Measurements from ENCODE around the gene CPO.

Gene CPO

GRCh38 chr2:206935991-206936842, 3.1 kb upstream of the CPO start:
- H3K9me2 ChIP-seq (replicated peaks; ENCODE audit: control insufficient read depth, low read length) = no peaks in the 10 kb centered on the region
- H4K20me1 ChIP-seq (ENCODE audit: control insufficient read depth, insufficient read depth, low read depth, low read length) = no peaks in the 10 kb centered on the region
- TF ChIP-seq, protein P1, sequence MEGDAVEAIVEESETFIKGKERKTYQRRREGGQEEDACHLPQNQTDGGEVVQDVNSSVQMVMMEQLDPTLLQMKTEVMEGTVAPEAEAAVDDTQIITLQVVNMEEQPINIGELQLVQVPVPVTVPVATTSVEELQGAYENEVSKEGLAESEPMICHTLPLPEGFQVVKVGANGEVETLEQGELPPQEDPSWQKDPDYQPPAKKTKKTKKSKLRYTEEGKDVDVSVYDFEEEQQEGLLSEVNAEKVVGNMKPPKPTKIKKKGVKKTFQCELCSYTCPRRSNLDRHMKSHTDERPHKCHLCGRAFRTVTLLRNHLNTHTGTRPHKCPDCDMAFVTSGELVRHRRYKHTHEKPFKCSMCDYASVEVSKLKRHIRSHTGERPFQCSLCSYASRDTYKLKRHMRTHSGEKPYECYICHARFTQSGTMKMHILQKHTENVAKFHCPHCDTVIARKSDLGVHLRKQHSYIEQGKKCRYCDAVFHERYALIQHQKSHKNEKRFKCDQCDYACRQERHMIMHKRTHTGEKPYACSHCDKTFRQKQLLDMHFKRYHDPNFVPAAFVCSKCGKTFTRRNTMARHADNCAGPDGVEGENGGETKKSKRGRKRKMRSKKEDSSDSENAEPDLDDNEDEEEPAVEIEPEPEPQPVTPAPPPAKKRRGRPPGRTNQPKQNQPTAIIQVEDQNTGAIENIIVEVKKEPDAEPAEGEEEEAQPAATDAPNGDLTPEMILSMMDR (IDR thresholded peaks at IDR 0.05; ENCODE audit: low read depth, low read length, poor library complexity, severe bottlenecking) = no peak
- no peak for TF ChIP-seq EZH2phosphoT487 (IDR thresholded peaks at IDR 0.05; ENCODE audit: borderline replicate concordance, low read length)
- H3K27ac ChIP-seq (ENCODE audit: low read depth, low read length) = no peak overlapping the region
- H3K4me1 ChIP-seq (ENCODE audit: control insufficient read depth, low read length) = no peaks in the 10 kb centered on the region
- H3K9me3 ChIP-seq (ENCODE audit: control insufficient read depth, insufficient read depth, low read length) = no peaks in the 10 kb centered on the region
- H3F3A ChIP-seq (ENCODE audit: control insufficient read depth, insufficient read depth) = no peaks in the 10 kb centered on the region
- no peak overlapping the region for H3K4me2 ChIP-seq (ENCODE audit: low read length)
- H3K4me3 ChIP-seq (ENCODE audit: low read length) = no peak overlapping the region
- no peaks in the 10 kb centered on the region for H3K79me2 ChIP-seq (ENCODE audit: control insufficient read depth, low read length)
- H3K27me3 ChIP-seq (ENCODE audit: control insufficient read depth, low read length) = no peaks in the 10 kb centered on the region
- no peaks in the 10 kb centered on the region for H3K36me3 ChIP-seq (ENCODE audit: control insufficient read depth, low read length)

DNA sequence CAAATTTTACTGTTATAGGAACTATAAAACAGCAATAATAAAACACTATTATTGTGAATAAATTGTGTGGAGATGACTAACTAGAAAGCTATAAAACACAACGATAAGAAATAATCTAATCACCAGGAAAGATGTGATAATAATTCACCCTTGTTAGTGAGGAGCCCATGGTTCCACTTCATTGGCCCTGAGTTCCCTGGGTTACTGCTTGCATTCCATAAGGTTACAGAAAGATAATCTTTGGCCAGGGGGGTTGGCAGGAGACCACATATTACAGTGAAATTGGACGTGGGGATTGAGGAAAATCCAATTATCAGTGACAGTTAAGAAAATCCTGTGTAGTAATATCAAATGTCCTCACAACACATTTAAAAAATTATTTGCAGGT, 2.5 kb upstream of the CPO start:
- no peaks in the 10 kb centered on the region for H3K4me1 ChIP-seq (ENCODE audit: control insufficient read depth, low read length)
- H3F3A ChIP-seq (ENCODE audit: control insufficient read depth, insufficient read depth) = no peaks in the 10 kb centered on the region
- no peaks in the 10 kb centered on the region for H3K79me2 ChIP-seq (ENCODE audit: control insufficient read depth, low read length)
- no peak overlapping the region for H3K4me2 ChIP-seq (ENCODE audit: low read length)
- no peaks in the 10 kb centered on the region for H3K9me2 ChIP-seq (replicated peaks; ENCODE audit: control insufficient read depth, low read length)
- H3K9me3 ChIP-seq (ENCODE audit: control insufficient read depth, insufficient read depth, low read length) = no peaks in the 10 kb centered on the region
- H3K27ac ChIP-seq (ENCODE audit: low read depth, low read length) = no peak overlapping the region
- H3K27me3 ChIP-seq (ENCODE audit: control insufficient read depth, low read length) = no peaks in the 10 kb centered on the region
- H4K20me1 ChIP-seq (ENCODE audit: control insufficient read depth, insufficient read depth, low read depth, low read length) = no peaks in the 10 kb centered on the region
- H3K36me3 ChIP-seq (ENCODE audit: control insufficient read depth, low read length) = no peaks in the 10 kb centered on the region
- H3K4me3 ChIP-seq (ENCODE audit: low read length) = no peak overlapping the region
- TF ChIP-seq EZH2phosphoT487 (IDR thresholded peaks at IDR 0.05; ENCODE audit: borderline replicate concordance, low read length) = no peak
- TF ChIP-seq, protein P1 (IDR thresholded peaks at IDR 0.05; ENCODE audit: low read depth, low read length, poor library complexity, severe bottlenecking) = no peak

- no peaks in the 10 kb centered on the region for H3K4me1 ChIP-seq (ENCODE audit: control insufficient read depth, low read length)
- no peaks in the 10 kb centered on the region for H3F3A ChIP-seq (ENCODE audit: control insufficient read depth, insufficient read depth)
- no peak overlapping the region for H3K27ac ChIP-seq (ENCODE audit: low read depth, low read length)
- H3K9me3 ChIP-seq (ENCODE audit: control insufficient read depth, insufficient read depth, low read length) = no peaks in the 10 kb centered on the region
- no peaks in the 10 kb centered on the region for H3K79me2 ChIP-seq (ENCODE audit: control insufficient read depth, low read length)
- H3K4me3 ChIP-seq (ENCODE audit: low read length) = no peak overlapping the region
- H4K20me1 ChIP-seq (ENCODE audit: control insufficient read depth, insufficient read depth, low read depth, low read length) = no peaks in the 10 kb centered on the region
- no peaks in the 10 kb centered on the region for H3K27me3 ChIP-seq (ENCODE audit: control insufficient read depth, low read length)
- no peaks in the 10 kb centered on the region for H3K36me3 ChIP-seq (ENCODE audit: control insufficient read depth, low read length)
- H3K9me2 ChIP-seq (replicated peaks; ENCODE audit: control insufficient read depth, low read length) = no peaks in the 10 kb centered on the region
- no peak overlapping the region for H3K4me2 ChIP-seq (ENCODE audit: low read length)
- TF ChIP-seq, protein P1 (IDR thresholded peaks at IDR 0.05; ENCODE audit: low read depth, low read length, poor library complexity, severe bottlenecking) = no peak
- no peak for TF ChIP-seq EZH2phosphoT487 (IDR thresholded peaks at IDR 0.05; ENCODE audit: borderline replicate concordance, low read length)
These were observed 1.8 kb upstream of the CPO start for GRCh38 chr2:206937555-206937954.
